Mesodermal cell (in vitro differentiated cells): Measurements from ENCODE around the gene PLCB4.

Source experiments
- H3K27ac ChIP-seq: 2 replicates; pipeline ENCODE4 v1.7.0; 2013; ENCODE audit warnings: mild to moderate bottlenecking, low read depth, low read length, moderate library complexity; ENCODE audit not compliant: severe bottlenecking
- H3K36me3 ChIP-seq: 2 replicates; pipeline ENCODE4 v1.7.1; 2013; ENCODE audit warnings: mild to moderate bottlenecking, low read length, moderate library complexity; ENCODE audit not compliant: control insufficient read depth, insufficient read depth
- H3K4me1 ChIP-seq: one replicate; pipeline ENCODE4 v1.7.1; 2013; ENCODE audit warnings: mild to moderate bottlenecking, low read length; ENCODE audit not compliant: insufficient read depth, control insufficient read depth, poor library complexity, severe bottlenecking
- H3K4me3 ChIP-seq: 2 replicates; pipeline ENCODE4 v1.7.0; 2013; ENCODE audit warnings: low read length, control low read depth, mild to moderate bottlenecking; ENCODE audit not compliant: insufficient read depth, poor library complexity, severe bottlenecking; ENCODE audit errors: extremely low read depth
- H3K9me3 ChIP-seq: 2 replicates; pipeline ENCODE4 v1.7.1; 2013; ENCODE audit warnings: mild to moderate bottlenecking, low read length, moderate library complexity; ENCODE audit not compliant: control insufficient read depth
- WGBS, 2 experiments: methylation state at CpG; one replicate each; pipeline ENCODE4 v1.1.5; 2013; ENCODE audit warnings: missing lambda C conversion rate in 2 of 2; ENCODE audit not compliant: insufficient coverage in 2 of 2; 5-methylcytosine and 5-hydroxymethylcytosine counted together

Gene PLCB4

DNA sequence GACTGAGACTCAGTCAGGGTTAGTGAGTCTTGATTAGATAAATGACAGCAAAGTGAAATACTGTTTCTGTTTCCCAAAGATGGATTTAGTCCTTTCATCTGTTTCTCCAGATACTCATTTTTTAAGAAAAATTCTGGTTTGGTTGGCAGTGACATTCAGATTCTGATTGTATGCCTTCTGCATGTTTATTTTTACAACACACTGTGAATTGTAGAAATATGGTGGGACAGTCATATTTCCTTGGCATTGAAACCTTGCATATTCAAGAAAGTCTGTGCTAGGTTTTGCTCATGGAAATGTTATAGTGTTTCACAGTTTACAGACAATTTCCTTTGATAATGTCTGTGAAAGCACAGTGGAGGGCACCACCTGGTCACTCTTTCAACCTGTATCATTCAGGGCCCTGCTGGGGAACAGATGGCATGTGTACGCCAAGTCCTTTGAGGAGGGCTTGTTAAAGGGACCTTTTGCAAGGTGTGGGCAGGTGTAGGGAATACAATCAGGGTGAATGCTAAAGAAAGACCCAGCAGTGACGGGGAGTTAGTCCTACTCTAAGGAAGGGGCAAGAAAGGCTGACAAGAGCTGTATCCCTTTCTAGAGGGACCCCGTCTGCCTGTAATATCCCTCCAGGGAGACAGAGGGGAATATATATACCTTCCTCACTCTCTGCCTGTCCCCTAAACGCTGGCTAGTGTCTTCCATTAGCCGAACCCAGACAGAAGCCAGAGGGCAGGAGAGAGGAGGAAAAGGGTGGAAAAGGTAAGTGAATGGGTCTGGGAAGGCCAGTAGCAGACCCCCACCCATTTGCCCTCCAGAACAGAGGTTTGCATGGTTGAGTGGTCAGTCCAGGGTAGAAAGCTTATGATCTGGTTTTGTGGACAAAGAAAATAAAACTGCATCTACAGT is 10.2 kb downstream of the PLCB4 start:
- WGBS, 2 experiments: 86 to 87% methylated on average over 2 to 3 of the region's 5 CpGs
- Histone ChIP-seq H3K9me3 (no peaks in the 10 kb centered on the region), H3K27ac (no peak overlapping the region), H3K4me3 (no peak overlapping the region), H3K4me1 (peaks cover 6% of the 10 kb centered on the region), H3K36me3 (no peaks in the 10 kb centered on the region)

DNA sequence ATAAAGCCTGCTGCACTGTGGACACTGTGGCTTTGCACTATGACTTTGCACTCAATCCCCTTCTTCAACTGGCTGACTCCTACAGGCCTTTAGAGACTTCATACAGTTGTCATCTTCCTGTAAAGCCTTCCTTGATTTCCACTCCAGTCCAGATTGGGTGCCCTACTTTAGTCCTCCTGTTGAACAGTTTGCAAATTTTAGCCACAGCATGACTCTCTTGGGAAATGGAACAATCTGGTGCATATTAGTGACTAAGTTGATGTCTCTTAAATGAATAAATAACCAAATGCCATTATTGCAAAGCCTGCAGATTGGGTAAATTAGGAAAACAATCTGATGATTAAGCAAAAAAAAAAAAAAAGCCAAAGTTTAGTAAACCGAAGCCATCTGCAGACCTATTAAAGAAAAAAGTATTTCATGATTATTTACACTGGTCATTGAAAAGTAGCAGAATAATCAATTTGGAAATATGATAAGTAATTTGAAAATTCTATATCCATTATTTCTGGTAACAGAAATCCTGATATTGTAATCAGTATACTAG is 12.6 kb downstream of the PLCB4 start:
- Histone ChIP-seq H3K4me1 (no peaks in the 10 kb centered on the region), H3K36me3 (no peaks in the 10 kb centered on the region), H3K4me3 (no peak overlapping the region), H3K9me3 (no peaks in the 10 kb centered on the region), H3K27ac (no peak overlapping the region)
- no CpG with 5 or more reads among the region's 1 CpG for WGBS, 2 experiments

DNA sequence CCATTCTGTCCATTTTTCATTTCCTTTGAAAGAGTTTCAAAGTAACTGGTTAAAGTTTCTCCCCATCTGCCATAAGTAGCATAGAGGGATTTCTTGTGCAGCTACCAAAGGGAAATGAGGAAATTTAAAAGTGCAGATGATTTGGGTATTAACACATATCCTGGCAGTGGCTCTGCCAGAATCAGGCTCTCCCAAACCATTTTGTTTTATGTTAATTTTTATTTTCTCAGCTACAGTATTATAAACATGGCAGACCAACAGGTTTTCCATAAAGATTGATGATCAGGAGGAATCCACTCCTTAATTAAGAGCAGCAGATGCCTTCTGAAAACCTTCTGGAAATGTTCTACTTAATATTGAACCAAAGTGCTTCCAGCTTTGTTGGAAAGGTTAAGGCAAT is 13.9 kb downstream of the PLCB4 start:
- no peaks in the 10 kb centered on the region for H3K4me1 ChIP-seq
- no peak overlapping the region for H3K27ac ChIP-seq
- no peaks in the 10 kb centered on the region for H3K36me3 ChIP-seq
- H3K9me3 ChIP-seq: no peaks in the 10 kb centered on the region
- H3K4me3 ChIP-seq: no peak overlapping the region

DNA sequence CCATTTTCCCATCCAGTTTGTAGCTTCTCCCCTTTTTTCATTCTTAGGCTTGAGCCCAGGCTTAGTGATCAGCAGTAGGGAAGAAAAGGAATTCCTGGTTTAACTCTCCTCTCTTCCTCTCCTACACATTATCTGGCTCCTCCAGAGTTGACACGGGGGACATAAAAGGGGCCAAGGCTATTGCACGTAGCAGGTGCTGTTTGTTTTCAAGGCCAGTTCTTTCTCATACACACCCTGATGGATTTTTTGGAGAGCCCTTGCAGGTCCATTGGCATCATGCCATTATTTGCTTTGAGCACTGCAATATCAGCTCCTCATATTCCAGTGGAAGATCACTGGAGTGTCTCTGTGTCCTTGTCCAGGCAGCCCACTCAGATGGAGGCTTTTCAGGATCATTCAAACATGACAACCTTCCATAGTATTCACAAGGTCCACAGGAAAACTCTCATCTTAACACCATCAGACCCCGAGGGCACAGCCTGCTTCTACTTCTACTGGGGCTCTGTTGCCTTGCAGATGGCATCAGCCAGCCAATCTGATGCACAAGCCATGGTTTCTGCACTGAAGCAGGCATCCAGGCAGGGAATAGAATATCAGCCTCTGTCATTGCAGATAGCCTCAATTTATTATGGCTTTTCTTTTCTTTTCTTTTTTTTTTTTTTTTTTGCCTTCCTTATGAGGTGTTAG is 18.8 kb downstream of the PLCB4 start:
- WGBS, 2 experiments: 79 to 92% methylated on average over 2 to 3 of the region's 3 CpGs
- Histone ChIP-seq H3K4me3 (no peak overlapping the region), H3K4me1 (peaks cover 13% of the 10 kb centered on the region), H3K9me3 (no peaks in the 10 kb centered on the region), H3K27ac (no peak overlapping the region), H3K36me3 (no peaks in the 10 kb centered on the region)

DNA sequence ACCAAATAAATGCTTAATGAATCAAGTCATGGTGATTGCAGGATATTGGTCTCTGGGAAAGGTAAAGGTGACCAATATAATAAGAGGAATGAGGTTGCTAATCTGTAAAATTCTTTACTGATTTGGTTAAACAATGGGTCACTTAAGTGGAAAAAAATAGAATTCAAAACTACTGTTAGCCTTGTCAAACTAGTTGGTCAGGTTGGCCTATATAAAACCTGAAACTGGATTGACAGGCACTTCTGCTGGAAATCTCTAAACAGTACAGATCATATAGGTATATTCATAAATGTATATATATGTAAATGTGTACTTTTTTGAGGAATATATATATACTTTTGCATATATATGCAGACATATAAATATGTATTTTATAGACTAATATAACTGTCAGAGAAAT is 19.7 kb downstream of the PLCB4 start:
- no peak overlapping the region for H3K27ac ChIP-seq
- H3K4me3 ChIP-seq: no peak overlapping the region
- no peaks in the 10 kb centered on the region for H3K36me3 ChIP-seq
- H3K9me3 ChIP-seq: no peaks in the 10 kb centered on the region
- peaks cover 13% of the 10 kb centered on the region for H3K4me1 ChIP-seq

DNA sequence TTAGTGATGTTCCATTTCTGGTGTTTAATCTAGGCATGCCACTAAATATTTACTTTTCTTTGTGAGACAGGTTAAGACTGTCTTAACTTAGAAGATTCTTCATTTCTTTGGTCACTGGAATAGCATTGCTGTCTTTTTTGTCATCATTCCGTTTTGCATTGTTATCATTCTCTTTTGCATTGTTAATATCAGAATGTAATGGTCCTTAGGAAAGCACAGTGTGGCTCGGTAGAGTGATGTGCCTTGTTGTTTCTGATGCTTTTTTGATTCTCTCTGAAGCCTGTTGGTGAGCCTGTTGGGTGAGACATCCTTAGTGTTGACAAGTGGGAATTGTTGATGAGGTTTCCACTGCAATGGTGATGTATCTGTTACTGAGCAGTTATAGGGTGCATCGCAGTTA is 23.2 kb downstream of the PLCB4 start:
- Histone ChIP-seq H3K4me1 (peaks cover 13% of the 10 kb centered on the region), H3K9me3 (no peaks in the 10 kb centered on the region), H3K27ac (no peak overlapping the region), H3K36me3 (no peaks in the 10 kb centered on the region), H3K4me3 (no peak overlapping the region)
- WGBS, 2 experiments: 82 to 100% methylated on average over 1 to 3 of the region's 3 CpGs

DNA sequence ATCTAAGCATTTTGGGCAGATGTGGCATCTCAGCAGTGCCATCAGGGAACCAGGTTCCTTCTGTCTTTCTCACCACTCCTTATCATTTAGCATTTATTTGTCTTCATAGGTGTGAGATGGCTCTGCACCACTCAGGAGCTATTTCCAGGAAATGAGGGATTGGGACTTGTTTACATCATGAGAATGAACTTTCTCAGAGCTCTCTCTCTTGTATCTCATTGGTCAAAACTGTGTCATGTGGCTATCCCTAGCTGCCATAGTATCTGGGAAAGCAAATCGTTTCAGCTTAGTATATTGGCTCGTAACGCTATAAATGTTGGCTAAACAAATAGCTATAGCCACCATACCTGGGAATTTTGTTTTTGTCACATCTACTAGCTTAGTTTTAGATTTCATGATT is 23.8 kb downstream of the PLCB4 start:
- Histone ChIP-seq H3K9me3 (no peaks in the 10 kb centered on the region), H3K4me3 (no peak overlapping the region), H3K36me3 (no peaks in the 10 kb centered on the region), H3K27ac (no peak overlapping the region), H3K4me1 (peaks cover 13% of the 10 kb centered on the region)
- 89 to 100% methylated on average over 1 to 2 of the region's 3 CpGs for WGBS, 2 experiments

DNA sequence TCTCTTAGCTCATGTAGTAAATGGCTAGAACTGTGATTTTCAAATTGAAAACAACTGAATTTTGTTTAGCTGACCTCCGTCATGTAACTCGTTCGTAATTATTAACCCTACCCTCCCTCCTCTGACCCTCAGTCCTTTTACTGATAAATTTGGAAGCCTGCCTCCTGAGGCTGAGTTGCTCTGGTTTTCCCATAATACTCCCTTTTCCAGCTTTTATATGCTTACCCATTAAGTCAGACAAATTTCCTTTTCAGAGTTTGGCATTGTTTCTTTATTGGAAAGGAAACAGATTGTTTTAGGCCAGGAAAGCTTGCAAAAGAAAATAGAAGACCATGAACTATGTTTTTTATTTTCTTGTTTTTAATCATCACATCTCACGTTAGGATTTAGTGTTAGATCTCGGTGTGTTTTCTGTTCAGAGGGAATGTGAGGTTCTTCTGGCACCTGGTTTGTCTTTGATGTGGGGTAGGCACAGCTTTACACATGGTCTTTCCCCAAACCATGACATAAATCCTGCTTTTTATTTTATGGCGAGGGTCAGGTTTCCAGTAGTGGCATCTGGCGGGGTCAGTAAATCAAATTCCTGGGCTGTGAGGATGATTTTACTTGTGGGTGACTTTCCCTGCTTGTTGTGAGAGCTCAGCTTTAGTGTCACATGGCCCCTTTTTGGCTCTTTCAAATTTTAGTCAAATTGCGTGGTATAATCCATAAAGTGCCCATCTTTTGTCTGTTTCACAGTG is 24.5 kb downstream of the PLCB4 start:
- no peak overlapping the region for H3K27ac ChIP-seq
- no peaks in the 10 kb centered on the region for H3K36me3 ChIP-seq
- no peaks in the 10 kb centered on the region for H3K9me3 ChIP-seq
- 95 to 96% methylated on average over 4 to 6 of the region's 8 CpGs for WGBS, 2 experiments
- H3K4me1 ChIP-seq: peaks cover 13% of the 10 kb centered on the region
- H3K4me3 ChIP-seq: no peak overlapping the region

DNA sequence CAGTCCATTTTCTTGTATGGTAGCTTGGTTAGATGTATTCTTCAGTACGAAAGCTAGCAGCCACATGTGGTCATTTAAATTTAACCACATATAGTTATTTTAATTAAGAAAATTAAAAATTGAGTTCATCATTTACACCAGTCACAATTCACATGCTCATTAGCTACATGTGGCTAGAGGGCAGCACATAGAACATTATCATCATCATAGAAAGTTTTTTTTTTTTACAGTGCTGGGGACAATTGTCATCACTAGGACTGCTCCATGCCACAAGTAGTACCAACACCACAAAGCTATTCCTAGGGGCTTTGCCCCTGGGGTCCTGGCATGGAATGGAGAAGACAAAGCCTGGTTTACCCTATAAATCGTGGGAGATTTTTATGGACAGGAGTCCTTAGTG is 30.5 kb downstream of the PLCB4 start:
- Histone ChIP-seq H3K36me3 (no peaks in the 10 kb centered on the region), H3K27ac (no peak overlapping the region), H3K9me3 (no peaks in the 10 kb centered on the region), H3K4me1 (no peaks in the 10 kb centered on the region), H3K4me3 (no peak overlapping the region)
- no CpG with 5 or more reads among the region's 2 CpGs for WGBS, 2 experiments

DNA sequence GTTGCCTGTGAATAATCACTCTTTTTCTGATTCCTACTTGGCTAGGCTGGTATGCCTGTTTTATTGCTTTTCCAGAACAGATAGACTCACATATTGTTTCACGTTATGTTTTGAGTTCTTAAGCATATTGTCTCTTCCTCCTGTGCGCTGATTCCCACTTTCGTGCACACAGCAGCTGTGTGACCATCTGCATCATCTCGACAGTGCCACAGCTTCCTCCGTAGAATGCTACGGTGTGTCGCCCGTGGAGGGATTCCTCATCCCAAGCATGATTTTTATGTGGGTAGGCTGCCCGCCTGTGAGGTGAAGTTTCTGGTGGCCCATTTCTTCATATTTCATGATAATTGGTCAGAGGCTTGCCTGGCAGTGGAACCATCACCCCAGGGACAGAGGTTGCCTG is 31.8 kb downstream of the PLCB4 start:
- Histone ChIP-seq H3K9me3 (no peaks in the 10 kb centered on the region), H3K4me3 (no peak overlapping the region), H3K4me1 (no peaks in the 10 kb centered on the region), H3K36me3 (no peaks in the 10 kb centered on the region), H3K27ac (no peak overlapping the region)
- 95 to 96% methylated on average over 6 to 9 of the region's 9 CpGs for WGBS, 2 experiments
